Measurements from ENCODE around the gene TBL2. TPM values are rescaled to one million over a fixed set of nuclear protein-coding genes. Genes with fewer than 3 reads are reported as not detected.
"Not testable (repeated sequence)": the region's sequence is repeated elsewhere in the genome, so short reads cannot be mapped to it uniquely, and the experiment has no call there.

Gene TBL2
- polyA plus RNA-seq, 1 donor = 23.6 TPM

- peak; percentile 50 for DNase-seq
Measured at GRCh38 chr7:73606801-73607691, 28.7 kb upstream of the TBL2 start.

DNA sequence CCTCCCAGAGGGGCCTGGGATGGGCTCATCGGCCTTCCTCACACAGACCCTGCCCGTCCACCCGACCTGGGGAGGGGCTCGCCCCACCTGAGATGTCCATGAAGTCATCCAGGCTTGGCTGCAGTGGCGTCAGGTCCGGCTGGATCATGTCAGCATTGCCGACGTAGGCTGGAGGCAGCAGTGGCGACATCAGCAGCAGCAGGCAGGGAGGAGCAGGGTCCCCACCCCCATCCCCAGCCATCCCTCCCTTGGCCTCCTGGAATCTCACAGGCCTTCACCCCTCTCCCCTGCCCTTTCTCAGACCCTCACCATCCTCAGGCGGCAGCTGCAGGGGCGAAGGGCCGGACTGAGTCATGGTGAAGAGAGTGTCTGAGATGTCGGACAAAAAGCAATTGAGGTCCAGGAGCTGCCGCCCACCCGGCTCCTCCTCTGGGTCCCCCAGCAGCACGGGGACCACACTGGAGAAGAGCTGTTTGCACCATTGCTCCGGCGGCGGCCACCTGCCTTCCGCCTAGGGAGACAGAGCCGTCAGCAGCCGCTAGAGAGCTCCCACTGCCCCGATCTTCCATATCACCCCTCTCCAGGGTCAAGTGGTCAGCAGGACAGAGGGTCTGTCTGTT lies 27.3 kb upstream of the TBL2 start:
- DNase-seq = no peak

DNA sequence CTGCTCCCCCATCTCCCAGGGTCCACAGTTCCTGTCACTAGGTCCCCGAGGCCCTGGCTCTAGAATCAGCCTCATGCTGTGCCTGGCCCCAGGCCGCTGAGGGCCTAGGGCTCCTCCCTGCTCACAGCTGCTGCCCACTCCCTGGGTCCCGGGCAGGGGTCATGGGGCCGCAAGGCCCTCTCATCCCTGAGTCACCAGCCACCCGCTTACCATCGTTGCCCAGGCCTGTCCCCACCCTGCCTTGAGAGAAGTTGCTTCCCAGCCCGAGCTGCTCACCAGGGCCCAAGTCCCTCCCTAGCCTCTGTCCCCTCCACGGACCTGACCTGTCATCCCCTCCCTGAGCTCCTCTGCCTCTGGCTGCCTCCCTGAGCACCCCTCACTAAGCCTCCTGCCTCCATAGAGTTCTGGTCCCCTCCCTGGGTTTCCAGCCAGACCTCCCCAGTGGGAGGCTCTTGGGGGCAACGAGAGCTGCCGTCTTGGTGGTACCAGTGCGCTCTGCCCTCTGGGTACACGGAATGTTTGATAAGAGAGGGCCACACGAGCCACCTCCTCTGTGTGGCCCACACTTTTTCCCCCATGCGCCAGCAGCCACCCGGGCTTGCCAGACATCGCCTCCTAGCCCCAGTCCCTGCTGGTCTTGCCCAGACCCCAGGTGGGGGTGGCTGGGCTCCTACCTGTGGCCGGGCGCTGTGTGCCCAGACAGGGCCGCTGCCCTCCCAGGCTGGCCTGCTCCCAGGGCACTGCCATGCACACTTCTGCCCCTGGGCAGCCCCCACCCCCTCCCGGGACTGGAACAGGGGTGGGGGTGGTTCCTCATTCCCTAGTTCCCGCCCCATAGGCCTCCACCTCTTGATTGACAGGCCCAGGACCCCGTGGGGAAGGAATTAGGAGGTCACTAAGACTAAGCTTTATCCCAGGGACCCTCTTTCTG lies 24.6 kb upstream of the TBL2 start:
- DNase-seq = no peak

DNA sequence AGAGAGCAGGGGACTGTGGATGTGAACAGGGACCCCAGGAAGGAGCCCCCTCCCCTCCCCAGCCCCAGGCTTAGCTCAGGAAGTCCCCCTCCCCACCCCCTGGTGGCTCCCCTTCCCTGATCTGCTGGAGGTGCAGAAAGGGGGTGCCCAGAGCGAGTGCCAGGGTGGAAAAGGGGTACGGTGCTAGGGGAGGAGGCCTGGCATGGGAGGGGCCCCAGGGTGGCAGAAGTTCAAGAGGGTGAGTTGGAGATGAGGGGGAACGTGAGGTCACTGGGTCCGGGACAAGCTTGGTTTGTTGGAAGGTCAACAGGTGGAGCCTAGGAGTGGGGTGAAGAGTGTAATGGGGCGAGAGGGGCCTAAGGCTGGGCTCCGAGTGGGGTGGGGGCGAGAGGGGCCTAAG lies 21.5 kb upstream of the TBL2 start:
- no peak for DNase-seq

GRCh38 chr7:73599151-73599882 lies 20.9 kb upstream of the TBL2 start:
- no peak for DNase-seq

DNA sequence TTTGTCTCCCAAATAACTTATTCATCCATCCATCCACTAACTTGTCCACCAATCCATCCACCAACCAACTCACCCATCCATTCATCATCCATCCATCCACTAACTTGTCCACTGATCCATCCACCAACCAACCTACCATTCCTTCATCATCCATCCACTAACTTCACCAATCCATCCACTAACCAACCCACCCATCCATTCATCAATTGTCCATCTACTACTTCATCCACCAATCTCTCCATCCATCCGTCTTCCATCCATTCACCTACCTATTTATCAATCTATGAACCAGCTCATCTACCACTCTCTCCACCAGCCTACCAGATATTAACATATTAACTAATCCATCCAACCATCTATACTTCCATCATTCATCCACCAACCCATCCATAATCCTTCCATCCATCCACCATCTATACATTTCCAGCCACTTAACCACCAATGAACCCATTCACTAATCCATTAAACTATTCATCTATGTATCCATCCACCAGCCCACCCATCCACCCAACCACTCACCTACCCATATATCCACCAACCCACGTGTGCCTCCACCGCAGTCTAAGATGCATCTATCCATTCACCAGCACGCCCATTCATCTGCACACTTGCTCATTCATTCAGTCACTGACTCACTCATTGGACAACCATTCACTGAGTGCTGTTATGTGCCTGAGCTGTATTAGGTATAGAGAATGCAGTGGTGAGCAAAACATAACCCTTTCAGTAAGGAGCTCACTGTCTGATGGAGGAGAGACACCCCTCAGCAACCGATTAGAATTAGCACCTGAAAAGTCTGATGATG lies 19.8 kb upstream of the TBL2 start:
- no peak for DNase-seq

DNA sequence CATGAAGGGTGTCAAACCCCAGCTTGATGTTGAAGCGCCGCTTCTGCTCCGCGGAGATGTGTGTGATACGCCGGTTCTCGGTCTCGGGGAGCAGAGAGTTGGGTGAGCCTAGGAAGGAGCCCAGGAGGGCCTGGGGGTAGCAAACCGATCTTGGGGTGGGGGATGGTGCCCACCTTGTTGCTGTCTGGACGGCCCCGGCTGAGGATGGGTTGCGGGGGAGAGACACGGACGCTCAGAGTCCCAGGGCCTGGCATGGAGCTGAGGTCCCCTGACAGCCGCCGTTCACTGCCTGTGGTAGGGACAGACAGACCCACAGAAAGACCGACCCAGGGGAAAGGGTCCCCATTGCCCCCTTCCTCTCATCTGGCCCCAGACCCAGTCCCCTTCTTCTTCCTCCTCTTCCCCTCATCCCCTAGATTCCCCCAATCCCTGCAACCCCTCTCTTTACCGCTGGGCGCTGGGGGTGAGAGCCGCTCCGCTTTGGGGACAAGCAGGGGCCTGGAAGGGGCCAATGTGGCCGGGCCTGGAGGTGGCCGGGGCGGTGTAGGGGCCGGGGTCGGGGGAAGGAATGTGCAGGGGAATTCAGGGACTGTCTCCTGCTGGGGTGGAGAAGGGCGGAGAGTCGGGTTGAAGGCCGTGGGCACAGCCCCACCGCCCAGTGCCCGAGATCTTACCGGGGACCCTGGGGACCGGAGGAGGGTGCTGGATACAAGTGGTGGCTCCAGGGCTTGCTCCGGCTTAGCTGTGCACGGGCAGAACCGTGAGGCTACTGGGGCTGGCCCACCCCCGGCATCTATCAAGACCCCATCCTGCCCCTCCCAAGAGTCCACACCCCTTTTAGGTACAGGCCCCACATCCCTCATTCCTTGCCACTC lies 18.0 kb upstream of the TBL2 start:
- DNase-seq = no peak

DNA sequence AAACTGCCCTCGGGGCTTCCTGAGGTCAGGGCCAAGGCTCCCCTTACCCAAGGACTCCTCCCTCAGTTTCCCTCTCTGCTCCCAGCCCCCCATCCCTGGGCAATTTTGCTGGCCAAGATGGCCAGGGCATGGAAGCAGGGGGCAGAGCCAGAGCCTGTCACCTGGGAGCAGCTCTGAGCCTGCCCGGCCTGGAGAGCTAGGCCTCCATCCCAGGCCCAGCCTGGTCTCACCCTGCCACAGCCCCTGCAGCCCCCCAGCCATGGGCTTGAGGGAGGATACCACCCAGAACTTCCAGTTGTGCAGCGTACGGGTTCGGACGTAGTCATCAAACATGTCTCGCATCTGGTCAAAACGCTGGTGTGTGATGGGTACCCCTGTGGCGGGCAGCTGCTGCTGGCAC lies 17.0 kb upstream of the TBL2 start:
- no peak for DNase-seq

DNA sequence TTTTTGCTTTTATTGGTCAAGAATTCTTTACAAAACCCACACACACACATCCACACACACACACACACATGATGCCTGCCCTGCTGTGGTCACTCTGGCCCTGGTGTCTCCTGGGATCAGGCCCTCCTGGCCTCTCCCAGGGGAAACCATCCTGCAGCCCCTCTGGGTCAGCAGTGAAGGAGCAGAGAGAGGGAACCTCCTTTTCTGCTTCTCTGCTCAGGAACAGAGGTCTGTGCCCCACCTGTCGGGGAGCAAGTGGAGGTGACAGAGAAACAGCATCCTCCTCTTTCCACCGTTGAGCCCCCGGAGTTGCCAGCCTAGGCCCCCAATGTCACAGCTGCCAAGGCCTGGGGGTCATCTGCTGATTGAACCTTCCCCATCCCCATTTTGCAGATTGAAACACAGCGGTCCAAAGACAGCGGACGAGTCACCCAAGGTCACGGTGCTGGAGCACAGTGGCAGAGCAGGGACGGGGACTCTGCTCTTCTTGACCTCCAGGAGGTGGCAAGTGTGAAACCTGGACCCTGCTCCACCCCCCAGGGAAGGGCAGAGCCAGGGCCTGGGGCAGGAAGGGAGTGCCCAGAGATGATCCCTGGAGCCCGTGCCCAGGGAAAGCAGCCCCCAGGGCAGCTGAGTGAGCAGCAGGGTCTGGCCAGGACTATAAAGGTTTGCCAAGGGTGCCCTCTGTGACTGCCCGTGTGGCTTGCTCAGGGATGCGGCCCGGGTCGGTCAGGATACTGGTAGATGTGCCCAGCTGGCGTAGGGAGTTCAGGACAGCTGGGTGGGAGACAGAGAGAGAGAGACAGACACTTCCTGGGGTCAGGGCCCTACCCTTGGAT lies 15.0 kb upstream of the TBL2 start:
- no peak for DNase-seq

DNA sequence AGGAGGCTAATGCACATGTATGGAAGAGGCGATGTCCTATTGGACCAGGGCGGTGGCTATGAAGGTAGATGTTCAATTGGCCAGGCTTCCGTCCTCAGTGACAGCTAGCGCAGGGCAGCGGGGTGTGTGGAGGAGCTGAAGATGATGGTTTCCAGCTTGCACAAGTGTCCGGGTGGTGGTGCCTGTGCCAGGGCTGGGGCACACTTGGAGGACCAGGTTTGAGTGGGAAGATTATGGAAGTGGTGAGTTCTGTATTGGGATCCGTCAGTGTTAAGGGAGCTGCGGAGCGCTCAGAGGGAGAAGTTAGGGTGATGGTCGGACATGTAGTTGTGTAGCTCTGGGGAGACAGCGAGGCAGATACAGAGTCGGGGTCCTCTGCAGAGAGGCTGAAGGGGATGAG lies 8.5 kb upstream of the TBL2 start:
- no peak for DNase-seq

- DNase-seq = no peak
Measured at GRCh38 chr7:73585196-73585595, 6.8 kb upstream of the TBL2 start.

GRCh38 chr7:73582664-73583202 lies 4.4 kb upstream of the TBL2 start:
- no peak for DNase-seq

- DNase-seq = not testable (repeated sequence)
Measured at GRCh38 chr7:73581006-73581405, 2.6 kb upstream of the TBL2 start.

DNA sequence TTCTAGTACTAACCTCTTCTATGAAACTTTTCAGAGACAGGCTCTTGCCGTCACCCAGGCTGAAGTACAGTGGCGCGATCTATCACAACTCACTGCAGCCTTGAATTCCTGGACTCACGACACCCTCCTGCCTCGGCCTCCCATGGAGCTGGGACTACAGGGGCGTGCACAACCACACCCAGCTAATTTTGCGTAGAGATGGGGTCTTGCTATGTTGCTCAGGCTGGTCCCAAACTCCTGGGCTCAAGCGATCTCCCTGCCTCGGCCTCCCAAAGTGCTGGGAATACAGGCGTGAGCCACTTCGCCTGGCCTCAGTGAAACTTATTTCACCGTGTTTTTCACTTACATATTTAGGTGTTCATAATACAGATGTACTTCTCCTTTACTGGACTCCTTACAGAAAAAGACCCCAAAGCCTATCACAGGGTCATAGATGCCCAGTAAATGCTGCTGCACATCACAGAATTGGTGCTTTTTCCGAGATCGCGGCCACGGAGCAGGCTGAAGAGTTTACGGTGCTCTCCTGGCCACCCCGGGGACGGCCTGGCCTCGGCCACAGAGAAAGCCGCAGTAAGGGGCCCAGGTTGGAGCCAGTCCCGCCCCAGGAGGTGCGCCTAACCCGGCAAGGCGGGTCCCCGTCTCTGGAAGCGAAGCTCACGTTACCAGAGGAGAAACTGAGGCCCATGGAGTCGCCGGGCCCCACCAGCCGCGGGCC lies 595 bp downstream of the TBL2 start:
- no peak for DNase-seq

GRCh38 chr7:73573791-73574190 lies 4.6 kb downstream of the TBL2 start:
- DNase-seq = no peak

DNA sequence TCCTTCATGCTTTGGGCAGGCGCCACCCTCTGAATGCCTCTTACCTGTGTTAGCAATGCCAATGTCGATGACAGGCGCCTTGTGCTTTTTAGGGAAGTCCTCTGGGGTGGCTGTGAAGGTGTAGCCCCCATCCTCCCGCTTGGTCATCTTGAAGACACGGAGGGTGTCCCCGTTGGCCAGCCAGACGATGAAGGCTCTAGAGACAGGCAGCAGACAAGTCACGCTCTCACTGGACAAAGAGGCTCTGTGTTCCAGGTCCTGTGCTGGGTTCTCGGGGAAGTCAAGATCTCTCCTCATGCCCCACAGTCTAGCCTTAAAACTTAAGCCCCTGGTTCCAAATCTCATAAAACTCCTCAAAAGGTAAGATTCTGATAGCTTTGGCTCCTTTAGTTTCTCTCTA lies 5.1 kb downstream of the TBL2 start:
- DNase-seq = no peak

GRCh38 chr7:73572767-73573186 lies 5.6 kb downstream of the TBL2 start:
- no peak for DNase-seq

DNA sequence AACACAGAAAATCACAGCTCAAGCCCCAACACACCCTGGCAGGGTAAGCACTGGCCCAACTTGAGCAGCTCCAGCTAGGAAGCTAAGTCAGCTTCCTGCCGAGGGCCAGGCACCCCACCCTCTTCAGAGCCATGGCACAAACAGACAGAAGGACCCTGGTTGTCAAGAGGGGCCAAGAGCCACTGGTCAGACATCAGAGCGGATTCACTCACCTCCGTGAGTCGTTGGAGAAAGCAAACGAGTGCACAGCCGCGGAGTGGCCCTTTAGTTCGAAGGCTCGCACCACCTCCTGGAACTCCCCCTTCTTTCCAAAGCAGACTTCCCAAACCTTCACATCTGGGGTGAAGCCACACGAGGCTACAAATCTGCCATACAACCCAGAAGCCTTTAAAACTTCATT lies 7.4 kb downstream of the TBL2 start:
- no peak for DNase-seq

- no peak for DNase-seq
Measured at GRCh38 chr7:73570521-73570920, 7.9 kb downstream of the TBL2 start.
